ENCODE data around the gene TP53I13. TPM values are rescaled to one million over a fixed set of nuclear protein-coding genes. Genes with fewer than 3 reads are reported as not detected.

Gene TP53I13
- total and polyA plus RNA-seq, 2 of the 13 experiments (the other 11 are each of a cell fraction or from before 2014, with no cell fraction given): 16.9 to 25.7 TPM

- peaks cover 14% of the 10 kb centered on the region; the same call in 1 of the 2 replicates for H4K20me1 ChIP-seq (ENCODE audit: insufficient read depth, low read length)
- H3K27me3 ChIP-seq (ENCODE audit: control insufficient read depth in 1 of 2, insufficient read depth in 2 of 2, low read length in 2 of 2): no peaks in the 10 kb centered on the region
- FAIRE-seq (no peak), ATAC-seq (no peak), DNase-seq (ENCODE audit: low spot score) (no peak)
- H2AFZ ChIP-seq (ENCODE audit: low read length): no peak overlapping the region
- no peak overlapping the region for H3K4me2 ChIP-seq (ENCODE audit: low read depth, low read length)
- no peak overlapping the region for H3K27ac ChIP-seq (ENCODE audit: extremely low read length, insufficient read depth, low read length)
- H3K36me3 ChIP-seq (replicated peaks in 1 of 2; ENCODE audit: control insufficient read depth in 1 of 2, insufficient read depth in 2 of 2, low read length in 2 of 2): peaks cover 1 to 3% of the 10 kb centered on the region in 2 experiments; a peak in 3 of 5 replicates
- no TSS peak for BruUV-seq (replicated peaks)
- in situ Hi-C loops (cut with HindIII; ENCODE audit: extremely low pct_ligation_motif_present, low pct_unique_long_range_greater_than_20kb) (no loop called here), intact Hi-C loops (cut with micrococcal nuclease; ENCODE audit: unreplicated experiment) (no loop called here)
- H3K4me1 ChIP-seq (ENCODE audit: insufficient read depth, low read length): peaks cover 31% of the 10 kb centered on the region
- peak; percentile 32 for TF ChIP-seq CTCF (CRISPR knock-in tag; IDR thresholded peaks at IDR 0.05)
- no peak for TF ChIP-seq BCLAF1 (IDR thresholded peaks at IDR 0.05)
- H3K79me2 ChIP-seq (ENCODE audit: insufficient read depth, low read length): peaks cover 23% of the 10 kb centered on the region
- H3K9me3 ChIP-seq (ENCODE audit: low read length): no peaks in the 10 kb centered on the region
- ChIA-PET POLR2A (no interaction called here), CTCF (ENCODE audit: low intra/inter-chr PET ratio, low total read pairs) (no interaction called here)
- 97% methylated on average over 5 of the region's 8 CpGs for WGBS (ENCODE audit: low lambda C conversion rate)
- H3K4me3 ChIP-seq (replicated peaks in 1 of 3; ENCODE audit: insufficient read depth in 1 of 3, low read depth in 2 of 3, low read length in 3 of 3): no peak overlapping the region
- H3K9ac ChIP-seq (ENCODE audit: insufficient read depth, low read depth, low read length): no peak overlapping the region
These were observed 16.7 kb downstream of the TP53I13 start for GRCh38 chr17:29585080-29585751.

Data from HepG2 (cell line).